ENCODE results near the gene AP1M1. TPM values are rescaled to one million over a fixed set of nuclear protein-coding genes. Genes with fewer than 3 reads are reported as not detected.

Gene AP1M1
- total RNA-seq, 2 donors from 2014 or later = 35.0 to 51.6 TPM

DNA sequence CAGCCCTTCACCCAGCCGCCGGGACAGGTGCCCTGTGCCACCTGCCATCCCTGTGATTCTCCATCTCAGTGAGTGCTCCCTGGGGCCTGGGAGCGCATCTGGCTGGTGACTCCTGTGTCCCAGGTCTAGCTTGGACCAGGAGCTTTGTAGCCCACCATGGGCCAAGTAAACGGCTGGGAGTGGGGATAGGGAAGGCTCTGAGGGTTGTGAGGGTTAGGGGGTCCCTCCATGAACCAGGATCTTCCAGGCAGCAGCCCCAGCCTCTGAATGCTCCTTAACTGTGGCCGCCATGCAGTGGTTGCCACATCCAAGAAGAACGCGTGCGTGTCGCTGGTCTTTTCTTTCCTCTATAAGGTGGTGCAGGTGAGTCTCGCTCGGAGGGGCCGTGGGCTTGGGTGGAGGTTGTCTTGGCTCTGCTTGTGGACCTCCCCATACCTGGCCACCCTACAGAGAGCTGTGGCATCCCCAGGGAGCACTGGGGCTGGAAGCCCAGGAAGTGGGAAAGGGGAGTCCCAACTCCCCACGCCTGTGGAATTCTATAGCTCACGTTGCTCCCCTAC is 8.4 kb downstream of the AP1M1 start:
- 96 to 98% methylated on average over 8 to 14 of the region's 14 CpGs for WGBS, 2 experiments (ENCODE audit: insufficient coverage in 1 of 2, insufficient read length in 1 of 2)
- Histone ChIP-seq H3K4me3 (ENCODE audit: low read length) (no peak overlapping the region), H3K9ac (ENCODE audit: extremely low read depth, low read length, poor library complexity, severe bottlenecking) (no peak overlapping the region), H3K36me3 (ENCODE audit: control insufficient read depth, insufficient read depth, low read length) (peaks cover 52% of the 10 kb centered on the region), H3K4me1 (ENCODE audit: control insufficient read depth, insufficient read depth, low read length) (no peaks in the 10 kb centered on the region), H3K27me3 (ENCODE audit: control insufficient read depth, insufficient read depth, low read length, poor library complexity, severe bottlenecking) (no peaks in the 10 kb centered on the region), H3K9me3 (ENCODE audit: control insufficient read depth, low read length) (no peaks in the 10 kb centered on the region), H3K27ac (ENCODE audit: low read depth, low read length) (no peak overlapping the region)
- no peak for DNase-seq
- Mint-ChIP-seq H3K36me3 (ENCODE audit: low read depth) (peaks cover 35% of the 10 kb centered on the region), H3K27ac (no peak overlapping the region), H3K4me3 (no peak overlapping the region), H3K27me3 (ENCODE audit: insufficient read depth) (no peaks in the 10 kb centered on the region), H3K4me1 (no peaks in the 10 kb centered on the region), H3K9me3 (no peaks in the 10 kb centered on the region)
- TF ChIP-seq, protein P1, sequence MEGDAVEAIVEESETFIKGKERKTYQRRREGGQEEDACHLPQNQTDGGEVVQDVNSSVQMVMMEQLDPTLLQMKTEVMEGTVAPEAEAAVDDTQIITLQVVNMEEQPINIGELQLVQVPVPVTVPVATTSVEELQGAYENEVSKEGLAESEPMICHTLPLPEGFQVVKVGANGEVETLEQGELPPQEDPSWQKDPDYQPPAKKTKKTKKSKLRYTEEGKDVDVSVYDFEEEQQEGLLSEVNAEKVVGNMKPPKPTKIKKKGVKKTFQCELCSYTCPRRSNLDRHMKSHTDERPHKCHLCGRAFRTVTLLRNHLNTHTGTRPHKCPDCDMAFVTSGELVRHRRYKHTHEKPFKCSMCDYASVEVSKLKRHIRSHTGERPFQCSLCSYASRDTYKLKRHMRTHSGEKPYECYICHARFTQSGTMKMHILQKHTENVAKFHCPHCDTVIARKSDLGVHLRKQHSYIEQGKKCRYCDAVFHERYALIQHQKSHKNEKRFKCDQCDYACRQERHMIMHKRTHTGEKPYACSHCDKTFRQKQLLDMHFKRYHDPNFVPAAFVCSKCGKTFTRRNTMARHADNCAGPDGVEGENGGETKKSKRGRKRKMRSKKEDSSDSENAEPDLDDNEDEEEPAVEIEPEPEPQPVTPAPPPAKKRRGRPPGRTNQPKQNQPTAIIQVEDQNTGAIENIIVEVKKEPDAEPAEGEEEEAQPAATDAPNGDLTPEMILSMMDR (conservative IDR thresholded peaks at IDR 0.05) = no peak

DNA sequence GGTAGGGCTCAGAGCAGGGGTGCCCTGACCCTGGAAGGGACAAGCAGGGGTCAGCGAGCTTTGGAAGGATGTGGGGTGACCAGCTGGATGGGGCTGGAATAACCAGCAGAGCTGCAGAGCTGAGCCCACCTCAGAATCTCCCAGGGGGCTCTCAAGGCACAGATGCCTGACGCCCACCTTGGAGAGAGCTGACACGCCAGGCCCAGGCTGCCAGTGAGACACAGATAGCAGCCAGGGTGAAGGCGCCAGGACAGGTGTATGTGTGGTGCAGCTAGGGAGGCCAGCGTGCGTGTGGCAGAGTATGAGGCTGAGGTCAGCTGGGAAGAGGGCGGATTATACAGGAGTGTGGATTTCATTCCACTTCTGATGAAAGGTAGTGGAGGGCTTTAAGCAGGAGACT is 8.9 kb downstream of the AP1M1 start:
- TF ChIP-seq, protein P1 (conservative IDR thresholded peaks at IDR 0.05) = no peak
- Histone ChIP-seq H3K4me3 (ENCODE audit: low read length) (no peak overlapping the region), H3K4me1 (ENCODE audit: control insufficient read depth, insufficient read depth, low read length) (no peaks in the 10 kb centered on the region), H3K27me3 (ENCODE audit: control insufficient read depth, insufficient read depth, low read length, poor library complexity, severe bottlenecking) (no peaks in the 10 kb centered on the region), H3K9me3 (ENCODE audit: control insufficient read depth, low read length) (no peaks in the 10 kb centered on the region), H3K9ac (ENCODE audit: extremely low read depth, low read length, poor library complexity, severe bottlenecking) (no peak overlapping the region), H3K36me3 (ENCODE audit: control insufficient read depth, insufficient read depth, low read length) (peaks cover 57% of the 10 kb centered on the region), H3K27ac (ENCODE audit: low read depth, low read length) (no peak overlapping the region)
- 95 to 96% methylated on average over 5 to 7 of the region's 7 CpGs for WGBS, 2 experiments (ENCODE audit: insufficient coverage in 1 of 2, insufficient read length in 1 of 2)
- no peaks in the 10 kb centered on the region for H3K9me3 Mint-ChIP-seq
- no peaks in the 10 kb centered on the region for H3K4me1 Mint-ChIP-seq
- peaks cover 38% of the 10 kb centered on the region for H3K36me3 Mint-ChIP-seq (ENCODE audit: low read depth)
- H3K27ac Mint-ChIP-seq = no peak overlapping the region
- DNase-seq = no peak
- no peaks in the 10 kb centered on the region for H3K27me3 Mint-ChIP-seq (ENCODE audit: insufficient read depth)
- no peak overlapping the region for H3K4me3 Mint-ChIP-seq

DNA sequence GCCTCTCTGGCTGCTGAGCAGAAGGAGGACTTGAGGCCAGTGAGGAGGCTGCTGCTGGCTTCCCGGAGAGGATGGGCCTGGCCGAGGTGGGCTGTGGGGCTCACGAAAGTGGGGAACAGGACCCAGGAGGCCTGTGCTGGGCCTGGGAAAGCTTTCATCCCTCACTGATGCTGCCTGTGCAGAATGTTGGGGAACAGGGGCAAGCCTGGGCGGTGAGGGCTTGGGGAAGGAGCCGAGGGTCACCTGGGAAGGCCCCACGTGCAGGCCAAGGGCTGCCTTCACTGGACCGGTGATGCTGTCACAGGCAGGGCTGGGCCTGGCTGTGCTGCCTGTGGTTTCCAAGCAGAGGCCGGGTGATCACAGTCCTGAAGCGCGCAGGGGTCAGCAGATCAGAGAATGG is 9.4 kb downstream of the AP1M1 start:
- TF ChIP-seq, protein P1 (conservative IDR thresholded peaks at IDR 0.05) = no peak
- no peak overlapping the region for H3K4me3 ChIP-seq (ENCODE audit: low read length)

More for the DNA sequence above, 9.4 kb downstream of the AP1M1 start:
- Histone ChIP-seq H3K9ac (ENCODE audit: extremely low read depth, low read length, poor library complexity, severe bottlenecking) (no peak overlapping the region), H3K4me1 (ENCODE audit: control insufficient read depth, insufficient read depth, low read length) (no peaks in the 10 kb centered on the region), H3K27ac (ENCODE audit: low read depth, low read length) (no peak overlapping the region), H3K27me3 (ENCODE audit: control insufficient read depth, insufficient read depth, low read length, poor library complexity, severe bottlenecking) (no peaks in the 10 kb centered on the region), H3K36me3 (ENCODE audit: control insufficient read depth, insufficient read depth, low read length) (peaks cover 59% of the 10 kb centered on the region), H3K9me3 (ENCODE audit: control insufficient read depth, low read length) (no peaks in the 10 kb centered on the region)
- no peaks in the 10 kb centered on the region for H3K9me3 Mint-ChIP-seq
- peaks cover 42% of the 10 kb centered on the region for H3K36me3 Mint-ChIP-seq (ENCODE audit: low read depth)
- WGBS, 2 experiments (ENCODE audit: insufficient coverage in 1 of 2, insufficient read length in 1 of 2) = 91 to 96% methylated on average over 9 to 10 of the region's 10 CpGs
- DNase-seq = no peak
- no peaks in the 10 kb centered on the region for H3K27me3 Mint-ChIP-seq (ENCODE audit: insufficient read depth)
- H3K4me3 Mint-ChIP-seq = no peak overlapping the region
- no peaks in the 10 kb centered on the region for H3K4me1 Mint-ChIP-seq
- no peak overlapping the region for H3K27ac Mint-ChIP-seq

All from endodermal cell (in vitro differentiated cells).